ENCODE measurements around the gene NR1D1. TPM values are rescaled to one million over a fixed set of nuclear protein-coding genes. Genes with fewer than 3 reads are reported as not detected.

NR1D1 gene
- polyA plus RNA-seq, 1 of the 3 experiments (the other 2 are of a cell fraction): 6.5 TPM

DNA sequence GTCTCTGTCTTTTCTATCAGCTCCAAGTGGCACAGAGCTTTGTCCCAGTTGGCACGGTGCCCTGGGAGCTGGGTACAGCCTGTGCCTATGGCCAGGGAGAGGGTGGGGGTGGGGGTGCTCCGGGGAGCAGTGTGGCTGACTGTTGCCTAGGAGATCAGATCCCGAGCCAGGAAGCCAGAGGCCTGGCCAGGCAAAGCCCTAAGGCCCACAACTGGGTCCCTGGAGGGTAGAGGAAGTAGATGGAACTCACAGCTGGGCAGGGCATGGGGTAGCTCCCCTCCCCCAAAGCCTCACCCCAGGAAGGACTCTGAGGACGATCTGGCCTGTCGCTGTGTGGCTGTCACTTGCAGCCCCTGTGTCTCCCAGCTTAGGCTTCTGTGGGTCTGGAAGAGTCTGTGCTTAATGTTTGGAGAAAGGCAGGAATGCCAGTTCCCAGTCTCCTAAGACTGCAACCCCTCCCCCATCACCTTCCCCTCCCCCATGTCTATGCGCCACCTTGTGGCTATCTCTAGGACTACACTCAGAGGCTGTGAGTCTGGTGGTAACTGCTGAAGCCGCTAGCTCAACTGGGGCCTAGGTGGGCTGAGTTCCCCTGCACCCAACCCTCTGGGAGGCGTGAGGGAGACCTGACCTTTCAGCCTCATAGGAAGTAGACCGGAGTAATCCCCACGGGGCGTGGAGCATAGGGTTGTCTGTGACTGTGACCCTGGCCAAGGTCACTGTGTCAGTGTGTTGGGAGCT lies 25.0 kb downstream of the NR1D1 start:
- no peaks in the 10 kb centered on the region for H3K9me2 ChIP-seq
- TF ChIP-seq SIN3A (IDR thresholded peaks at IDR 0.05; ENCODE audit: borderline replicate concordance, low read depth, low read length) (no peak), GATA2 (CRISPR knock-in tag; IDR thresholded peaks at IDR 0.05) (no peak), MEF2A (IDR thresholded peaks at IDR 0.05; ENCODE audit: borderline replicate concordance, low read depth) (no peak), YY1 (IDR thresholded peaks at IDR 0.05; ENCODE audit: low read depth) (no peak), ELF1 (IDR thresholded peaks at IDR 0.05) (no peak), FOSL2 (IDR thresholded peaks at IDR 0.05; ENCODE audit: borderline replicate concordance, low read depth) (no peak), FOXJ3 (CRISPR knock-in tag; IDR thresholded peaks at IDR 0.05) (no peak), EP300 (IDR thresholded peaks at IDR 0.05; ENCODE audit: borderline replicate concordance in 1 of 2, low read depth in 1 of 2, low read length in 1 of 2) (peak in 1 of 2 experiments; percentile 12; a peak in 1 of 4 replicates), GABPA (IDR thresholded peaks at IDR 0.05; ENCODE audit: low read depth) (no peak), NRF1 (IDR thresholded peaks at IDR 0.05; ENCODE audit: low read depth, low read length) (no peak), RAD21 (IDR thresholded peaks at IDR 0.05; ENCODE audit: low read length) (peak; percentile 69), TAF1 (IDR thresholded peaks at IDR 0.05; ENCODE audit: borderline replicate concordance, low read depth, low read length) (no peak), POLR2AphosphoS5 (IDR thresholded peaks at IDR 0.05; ENCODE audit: low read depth, low read length) (no peak), MXI1 (IDR thresholded peaks at IDR 0.05; ENCODE audit: low read depth, low read length) (no peak), TEAD4 (IDR thresholded peaks at IDR 0.05; ENCODE audit: borderline replicate concordance, insufficient read depth) (no peak), SMC3 (IDR thresholded peaks at IDR 0.05; ENCODE audit: low read depth, low read length) (peak; percentile 82), TCF12 (IDR thresholded peaks at IDR 0.05) (peak; percentile 53; the same call in 1 of the 2 replicates), RXRA (IDR thresholded peaks at IDR 0.05; ENCODE audit: borderline replicate concordance, low read depth) (peak; percentile 23; the same call in 1 of the 2 replicates), CHD2 (IDR thresholded peaks at IDR 0.05; ENCODE audit: low read length, partially characterized antibody) (peak; percentile 98), RCOR1 (IDR thresholded peaks at IDR 0.05; ENCODE audit: low read length) (no peak; the same call in 1 of the 2 replicates)
- TF ChIP-seq, protein P1, sequence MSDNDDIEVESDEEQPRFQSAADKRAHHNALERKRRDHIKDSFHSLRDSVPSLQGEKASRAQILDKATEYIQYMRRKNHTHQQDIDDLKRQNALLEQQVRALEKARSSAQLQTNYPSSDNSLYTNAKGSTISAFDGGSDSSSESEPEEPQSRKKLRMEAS (IDR thresholded peaks at IDR 0.05; ENCODE audit: low read depth): no peak
- TF ChIP-seq, protein P2, sequence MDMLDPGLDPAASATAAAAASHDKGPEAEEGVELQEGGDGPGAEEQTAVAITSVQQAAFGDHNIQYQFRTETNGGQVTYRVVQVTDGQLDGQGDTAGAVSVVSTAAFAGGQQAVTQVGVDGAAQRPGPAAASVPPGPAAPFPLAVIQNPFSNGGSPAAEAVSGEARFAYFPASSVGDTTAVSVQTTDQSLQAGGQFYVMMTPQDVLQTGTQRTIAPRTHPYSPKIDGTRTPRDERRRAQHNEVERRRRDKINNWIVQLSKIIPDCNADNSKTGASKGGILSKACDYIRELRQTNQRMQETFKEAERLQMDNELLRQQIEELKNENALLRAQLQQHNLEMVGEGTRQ (IDR thresholded peaks at IDR 0.05; ENCODE audit: borderline replicate concordance, low read depth, low read length): no peak
- TF ChIP-seq, protein P3, sequence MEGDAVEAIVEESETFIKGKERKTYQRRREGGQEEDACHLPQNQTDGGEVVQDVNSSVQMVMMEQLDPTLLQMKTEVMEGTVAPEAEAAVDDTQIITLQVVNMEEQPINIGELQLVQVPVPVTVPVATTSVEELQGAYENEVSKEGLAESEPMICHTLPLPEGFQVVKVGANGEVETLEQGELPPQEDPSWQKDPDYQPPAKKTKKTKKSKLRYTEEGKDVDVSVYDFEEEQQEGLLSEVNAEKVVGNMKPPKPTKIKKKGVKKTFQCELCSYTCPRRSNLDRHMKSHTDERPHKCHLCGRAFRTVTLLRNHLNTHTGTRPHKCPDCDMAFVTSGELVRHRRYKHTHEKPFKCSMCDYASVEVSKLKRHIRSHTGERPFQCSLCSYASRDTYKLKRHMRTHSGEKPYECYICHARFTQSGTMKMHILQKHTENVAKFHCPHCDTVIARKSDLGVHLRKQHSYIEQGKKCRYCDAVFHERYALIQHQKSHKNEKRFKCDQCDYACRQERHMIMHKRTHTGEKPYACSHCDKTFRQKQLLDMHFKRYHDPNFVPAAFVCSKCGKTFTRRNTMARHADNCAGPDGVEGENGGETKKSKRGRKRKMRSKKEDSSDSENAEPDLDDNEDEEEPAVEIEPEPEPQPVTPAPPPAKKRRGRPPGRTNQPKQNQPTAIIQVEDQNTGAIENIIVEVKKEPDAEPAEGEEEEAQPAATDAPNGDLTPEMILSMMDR (IDR thresholded peaks at IDR 0.05): peak; percentile 88
- TF ChIP-seq, protein P4, sequence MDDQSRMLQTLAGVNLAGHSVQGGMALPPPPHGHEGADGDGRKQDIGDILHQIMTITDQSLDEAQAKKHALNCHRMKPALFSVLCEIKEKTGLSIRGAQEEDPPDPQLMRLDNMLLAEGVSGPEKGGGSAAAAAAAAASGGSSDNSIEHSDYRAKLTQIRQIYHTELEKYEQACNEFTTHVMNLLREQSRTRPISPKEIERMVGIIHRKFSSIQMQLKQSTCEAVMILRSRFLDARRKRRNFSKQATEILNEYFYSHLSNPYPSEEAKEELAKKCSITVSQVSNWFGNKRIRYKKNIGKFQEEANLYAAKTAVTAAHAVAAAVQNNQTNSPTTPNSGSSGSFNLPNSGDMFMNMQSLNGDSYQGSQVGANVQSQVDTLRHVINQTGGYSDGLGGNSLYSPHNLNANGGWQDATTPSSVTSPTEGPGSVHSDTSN (IDR thresholded peaks at IDR 0.05): no peak
- TF ChIP-seq, protein P5, sequence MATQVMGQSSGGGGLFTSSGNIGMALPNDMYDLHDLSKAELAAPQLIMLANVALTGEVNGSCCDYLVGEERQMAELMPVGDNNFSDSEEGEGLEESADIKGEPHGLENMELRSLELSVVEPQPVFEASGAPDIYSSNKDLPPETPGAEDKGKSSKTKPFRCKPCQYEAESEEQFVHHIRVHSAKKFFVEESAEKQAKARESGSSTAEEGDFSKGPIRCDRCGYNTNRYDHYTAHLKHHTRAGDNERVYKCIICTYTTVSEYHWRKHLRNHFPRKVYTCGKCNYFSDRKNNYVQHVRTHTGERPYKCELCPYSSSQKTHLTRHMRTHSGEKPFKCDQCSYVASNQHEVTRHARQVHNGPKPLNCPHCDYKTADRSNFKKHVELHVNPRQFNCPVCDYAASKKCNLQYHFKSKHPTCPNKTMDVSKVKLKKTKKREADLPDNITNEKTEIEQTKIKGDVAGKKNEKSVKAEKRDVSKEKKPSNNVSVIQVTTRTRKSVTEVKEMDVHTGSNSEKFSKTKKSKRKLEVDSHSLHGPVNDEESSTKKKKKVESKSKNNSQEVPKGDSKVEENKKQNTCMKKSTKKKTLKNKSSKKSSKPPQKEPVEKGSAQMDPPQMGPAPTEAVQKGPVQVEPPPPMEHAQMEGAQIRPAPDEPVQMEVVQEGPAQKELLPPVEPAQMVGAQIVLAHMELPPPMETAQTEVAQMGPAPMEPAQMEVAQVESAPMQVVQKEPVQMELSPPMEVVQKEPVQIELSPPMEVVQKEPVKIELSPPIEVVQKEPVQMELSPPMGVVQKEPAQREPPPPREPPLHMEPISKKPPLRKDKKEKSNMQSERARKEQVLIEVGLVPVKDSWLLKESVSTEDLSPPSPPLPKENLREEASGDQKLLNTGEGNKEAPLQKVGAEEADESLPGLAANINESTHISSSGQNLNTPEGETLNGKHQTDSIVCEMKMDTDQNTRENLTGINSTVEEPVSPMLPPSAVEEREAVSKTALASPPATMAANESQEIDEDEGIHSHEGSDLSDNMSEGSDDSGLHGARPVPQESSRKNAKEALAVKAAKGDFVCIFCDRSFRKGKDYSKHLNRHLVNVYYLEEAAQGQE (IDR thresholded peaks at IDR 0.05; ENCODE audit: low read depth, low read length): 0 out of 2 replicates have a peak, but pooled peaks have one; percentile 30

More for the DNA sequence above, 25.0 kb downstream of the NR1D1 start:
- POLR2A ChIA-PET: interaction anchor here (0.5 to 2.3 kb wide), 6 partner anchors 10 to 39 kb away, joined by 3 to 9 read pairs (median 5); partner anchors contain the start of gene THRA
- WGBS (ENCODE audit: low lambda C conversion rate): 21% methylated on average over 10 of the region's 11 CpGs
- H3K4me1 ChIP-seq (ENCODE audit: control insufficient read depth in 1 of 2, insufficient read depth in 2 of 2, low read depth in 1 of 2, low read length in 1 of 2): peaks cover 32 to 59% of the 10 kb centered on the region in 2 experiments; a peak in 3 of 4 replicates
- H3K79me2 ChIP-seq (ENCODE audit: insufficient read depth): peaks cover 11% of the 10 kb centered on the region; the same call in 1 of the 2 replicates
- H3K4me3 ChIP-seq (ENCODE audit: low read depth in 2 of 2, low read length in 1 of 2): no peak overlapping the region; a peak in 1 of 4 replicates
- H3K9me3 ChIP-seq: no peaks in the 10 kb centered on the region
- peak overlapping the region; percentile 54 to 76; a peak in 3 of 4 replicates for H3K27ac ChIP-seq (ENCODE audit: low read depth in 2 of 2, low read length in 1 of 2)
- CTCF ChIA-PET: interaction anchor here (0.6 to 9.3 kb wide), 31 partner anchors 10 to 143 kb away, joined by 3 to 160 read pairs (median 9); partner anchors contain the start of genes CSF3, MED24, NR1D1 and THRA
- peak; percentile 83 for DNase-seq
- H2AFZ ChIP-seq (ENCODE audit: low read depth): no peak overlapping the region
- peaks cover 10% of the 10 kb centered on the region for H3F3A ChIP-seq (replicated peaks; ENCODE audit: insufficient read depth)
- H3K36me3 ChIP-seq (replicated peaks in 1 of 2; ENCODE audit: control insufficient read depth in 1 of 2, insufficient read depth in 2 of 2, low read length in 1 of 2): peaks cover 0 to 8% of the 10 kb centered on the region in 2 experiments
- H3K4me2 ChIP-seq: peak overlapping the region; percentile 54; the same call in 1 of the 2 replicates
- H4K20me1 ChIP-seq (ENCODE audit: insufficient read depth): 0 out of 2 replicates have a peak, but pooled peaks cover 3% of the 10 kb centered on the region
- H3K27me3 ChIP-seq (ENCODE audit: insufficient read depth): no peaks in the 10 kb centered on the region
- no peak overlapping the region for H3K9ac ChIP-seq
